Measurements from ENCODE around the gene PTGES2. TPM values are rescaled to one million over a fixed set of nuclear protein-coding genes. Genes with fewer than 3 reads are reported as not detected.
A peak's percentile ranks its signal among the peaks of the same experiment; 100 is the strongest.

Gene PTGES2
- total RNA-seq, 4 donors from 2014 or later: 54.2 to 118 (median 83.0) TPM

DNA sequence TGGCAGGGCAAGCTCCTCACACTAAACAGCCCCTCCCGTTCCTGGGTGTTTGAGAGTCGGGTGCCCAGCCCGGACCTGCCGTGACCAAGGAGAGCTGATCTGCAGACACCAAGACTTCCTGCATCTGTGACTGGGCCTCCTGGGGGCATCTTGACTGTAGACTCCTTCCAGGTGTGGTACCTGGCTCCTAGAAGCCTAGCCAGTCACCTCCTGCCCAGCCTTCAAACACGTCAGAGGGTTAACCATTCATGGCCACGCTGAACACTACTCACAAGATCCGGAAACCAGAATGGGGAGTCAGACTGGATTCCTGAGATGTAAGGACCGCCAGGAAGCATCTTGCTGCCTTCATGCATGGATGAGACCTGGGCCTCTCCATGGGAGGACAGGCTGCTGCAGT, 18.0 kb upstream of the PTGES2 start:
- TF ChIP-seq POLR2A (IDR thresholded peaks at IDR 0.05): no peak
- TF ChIP-seq, protein P1, sequence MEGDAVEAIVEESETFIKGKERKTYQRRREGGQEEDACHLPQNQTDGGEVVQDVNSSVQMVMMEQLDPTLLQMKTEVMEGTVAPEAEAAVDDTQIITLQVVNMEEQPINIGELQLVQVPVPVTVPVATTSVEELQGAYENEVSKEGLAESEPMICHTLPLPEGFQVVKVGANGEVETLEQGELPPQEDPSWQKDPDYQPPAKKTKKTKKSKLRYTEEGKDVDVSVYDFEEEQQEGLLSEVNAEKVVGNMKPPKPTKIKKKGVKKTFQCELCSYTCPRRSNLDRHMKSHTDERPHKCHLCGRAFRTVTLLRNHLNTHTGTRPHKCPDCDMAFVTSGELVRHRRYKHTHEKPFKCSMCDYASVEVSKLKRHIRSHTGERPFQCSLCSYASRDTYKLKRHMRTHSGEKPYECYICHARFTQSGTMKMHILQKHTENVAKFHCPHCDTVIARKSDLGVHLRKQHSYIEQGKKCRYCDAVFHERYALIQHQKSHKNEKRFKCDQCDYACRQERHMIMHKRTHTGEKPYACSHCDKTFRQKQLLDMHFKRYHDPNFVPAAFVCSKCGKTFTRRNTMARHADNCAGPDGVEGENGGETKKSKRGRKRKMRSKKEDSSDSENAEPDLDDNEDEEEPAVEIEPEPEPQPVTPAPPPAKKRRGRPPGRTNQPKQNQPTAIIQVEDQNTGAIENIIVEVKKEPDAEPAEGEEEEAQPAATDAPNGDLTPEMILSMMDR (IDR thresholded peaks at IDR 0.05): no peak
- 76% methylated on average over 2 of the region's 8 CpGs; no CpG with 5 or more reads in 1 of the 2 donors for WGBS, 2 donors
- DNase-seq: no peak
- Histone ChIP-seq H3K9me3 (no peaks in the 10 kb centered on the region), H3K4me3 (no peak overlapping the region), H3K27ac (peak overlapping the region; percentile 78 to 87 (median 82)), H3K27me3 (no peaks in the 10 kb centered on the region), H3K4me1 (peaks cover 42 to 74% (median 42%) of the 10 kb centered on the region in 3 donors), H3K36me3 (no peaks in the 10 kb centered on the region)
- intact Hi-C loops (cut with DNase I): no loop called here

- Histone ChIP-seq H3K9me3 (no peaks in the 10 kb centered on the region), H3K4me1 (peaks cover 35 to 63% (median 37%) of the 10 kb centered on the region in 3 donors), H3K27ac (peak overlapping the region; percentile 78 to 87 (median 82)), H3K4me3 (no peak overlapping the region), H3K27me3 (no peaks in the 10 kb centered on the region), H3K36me3 (no peaks in the 10 kb centered on the region)
- no peak for DNase-seq
- 89 to 100% methylated on average over 1 to 6 of the region's 22 CpGs for WGBS, 2 donors
- TF ChIP-seq POLR2A (IDR thresholded peaks at IDR 0.05): no peak
- TF ChIP-seq, protein P1 (IDR thresholded peaks at IDR 0.05): no peak
- intact Hi-C loops (cut with DNase I): no loop called here
These were observed 17.0 kb upstream of the PTGES2 start for GRCh38 chr9:128144239-128145181.

DNA sequence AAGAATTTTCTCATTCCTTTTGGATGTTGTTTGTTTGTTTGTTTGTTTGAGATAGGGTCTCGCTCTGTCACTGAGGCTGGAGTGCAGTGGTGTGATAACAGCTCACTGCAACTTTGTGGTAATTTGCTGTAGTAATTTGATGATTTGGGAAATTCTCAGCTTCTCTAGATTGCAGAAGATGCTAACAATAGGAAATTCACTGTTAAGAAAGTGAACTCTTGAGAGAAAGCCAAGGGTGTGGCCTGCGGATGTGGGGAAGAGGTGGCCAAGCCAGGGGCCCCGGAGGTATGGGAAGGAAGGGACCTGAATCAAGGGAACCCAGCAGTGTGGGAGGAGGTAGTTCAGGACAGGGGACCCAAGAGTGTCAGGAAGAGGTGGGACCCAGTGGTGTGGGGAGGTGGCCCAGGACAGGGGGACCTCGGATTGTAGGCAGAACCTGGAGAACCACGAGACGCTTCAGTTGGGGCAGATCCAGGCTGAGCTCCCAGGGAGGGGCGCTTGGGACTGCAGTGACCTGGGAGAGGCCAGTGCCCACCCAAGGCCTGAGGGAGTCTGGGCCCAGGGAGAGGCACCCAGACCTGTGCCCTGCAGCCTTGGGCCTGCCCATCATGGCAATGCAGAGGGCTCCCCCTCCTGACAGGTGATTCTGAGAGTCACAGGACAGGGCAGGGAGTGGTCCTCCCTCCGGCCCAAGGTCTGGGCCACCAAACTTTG, 16.2 kb upstream of the PTGES2 start:
- no peak for TF ChIP-seq POLR2A (IDR thresholded peaks at IDR 0.05)
- TF ChIP-seq, protein P1 (IDR thresholded peaks at IDR 0.05): no peak
- Histone ChIP-seq H3K4me3 (no peak overlapping the region), H3K9me3 (no peaks in the 10 kb centered on the region), H3K27me3 (no peaks in the 10 kb centered on the region), H3K36me3 (no peaks in the 10 kb centered on the region), H3K27ac (peak overlapping the region in 1 of 4 donors; percentile 1), H3K4me1 (peaks cover 26 to 55% (median 28%) of the 10 kb centered on the region in 3 donors)
- intact Hi-C loops (cut with DNase I): no loop called here
- 50 to 70% methylated on average over 6 to 7 of the region's 8 CpGs for WGBS, 2 donors
- DNase-seq: no peak

DNA sequence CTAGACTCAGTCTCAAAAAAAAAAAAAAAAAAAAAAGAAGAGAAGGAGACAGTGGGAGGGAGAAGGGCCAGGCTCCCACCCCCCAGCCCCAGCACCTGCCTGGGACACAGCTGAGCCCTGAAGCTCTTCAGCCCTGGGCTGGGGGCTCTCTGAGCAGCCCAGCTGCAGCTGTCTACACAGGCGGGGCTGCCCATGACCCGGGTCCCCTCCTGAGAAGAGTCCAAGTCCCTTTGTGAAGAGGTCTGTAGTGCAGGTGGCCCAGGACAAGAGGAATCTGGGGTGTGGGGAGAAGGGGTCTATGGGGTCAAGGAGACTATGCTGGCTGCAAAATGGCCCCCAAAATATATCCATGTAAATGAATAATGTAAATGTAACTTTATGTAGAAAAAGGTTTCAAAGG, 15.1 kb upstream of the PTGES2 start:
- TF ChIP-seq, protein P1 (IDR thresholded peaks at IDR 0.05): no peak
- TF ChIP-seq POLR2A (IDR thresholded peaks at IDR 0.05): no peak
- intact Hi-C loops (cut with DNase I): no loop called here
- no peaks in the 10 kb centered on the region for H3K9me3 ChIP-seq
- H3K4me3 ChIP-seq: no peak overlapping the region
- H3K27ac ChIP-seq: no peak overlapping the region
- H3K4me1 ChIP-seq: peaks cover 18 to 44% (median 26%) of the 10 kb centered on the region in 3 donors
- 45 to 80% methylated on average over 1 to 2 of the region's 2 CpGs for WGBS, 2 donors
- DNase-seq: no peak
- no peaks in the 10 kb centered on the region for H3K27me3 ChIP-seq
- no peaks in the 10 kb centered on the region for H3K36me3 ChIP-seq

GRCh38 chr9:128142061-128142460, 14.5 kb upstream of the PTGES2 start:
- no peak overlapping the region for H3K4me3 ChIP-seq
- no peaks in the 10 kb centered on the region for H3K9me3 ChIP-seq
- no peaks in the 10 kb centered on the region for H3K27me3 ChIP-seq
- H3K4me1 ChIP-seq: peaks cover 18 to 39% (median 26%) of the 10 kb centered on the region in 3 donors
- no peaks in the 10 kb centered on the region for H3K36me3 ChIP-seq
- TF ChIP-seq POLR2A (IDR thresholded peaks at IDR 0.05): no peak
- TF ChIP-seq, protein P1 (IDR thresholded peaks at IDR 0.05): no peak
- intact Hi-C loops (cut with DNase I): no loop called here
- no peak overlapping the region for H3K27ac ChIP-seq
- DNase-seq: no peak
- WGBS, 2 donors: 17 to 60% methylated on average over 2 of the region's 4 CpGs
